Measurements from ENCODE around the gene MORF4L1.
"Not testable (repeated sequence)": the region's sequence is repeated elsewhere in the genome, so short reads cannot be mapped to it uniquely, and the experiment has no call there.

The MORF4L1 gene

GRCh38 chr15:78855746-78856145 lies 16.9 kb upstream of the MORF4L1 start:
- no peak for DNase-seq

GRCh38 chr15:78859971-78860719 lies 12.5 kb upstream of the MORF4L1 start:
- DNase-seq: peak in 45 of 56 donors; percentile 2 to 72 (median 33)

GRCh38 chr15:78865585-78865984 lies 7.1 kb upstream of the MORF4L1 start:
- not testable (repeated sequence) for DNase-seq

- not testable (repeated sequence) for DNase-seq
Measured at GRCh38 chr15:78866031-78866430, 6.7 kb upstream of the MORF4L1 start.

- DNase-seq: no peak
Measured at GRCh38 chr15:78866803-78867202, 5.9 kb upstream of the MORF4L1 start.

- DNase-seq: no peak
Measured at GRCh38 chr15:78868366-78868765, 4.3 kb upstream of the MORF4L1 start.

GRCh38 chr15:78871483-78872127 lies 1.1 kb upstream of the MORF4L1 start:
- not testable (repeated sequence) for DNase-seq

- DNase-seq: peak in 53 of 56 donors; percentile 44 to 95 (median 77)
Measured at GRCh38 chr15:78872972-78873792, 492 bp downstream of the MORF4L1 start.

- DNase-seq: peak in 1 of 56 donors; percentile 29
Measured at GRCh38 chr15:78873793-78874765, 1.4 kb downstream of the MORF4L1 start.

- no peak for DNase-seq
Measured at GRCh38 chr15:78875107-78875914, 2.6 kb downstream of the MORF4L1 start.

- not testable (repeated sequence) for DNase-seq
Measured at GRCh38 chr15:78876954-78877353, 4.3 kb downstream of the MORF4L1 start.

GRCh38 chr15:78878356-78878755 lies 5.7 kb downstream of the MORF4L1 start:
- no peak for DNase-seq

GRCh38 chr15:78879517-78880241 lies 7.0 kb downstream of the MORF4L1 start:
- no peak for DNase-seq

- DNase-seq: no peak
Measured at GRCh38 chr15:78880242-78880533, 7.5 kb downstream of the MORF4L1 start.

- DNase-seq: no peak
Measured at GRCh38 chr15:78880813-78881212, 8.1 kb downstream of the MORF4L1 start.

GRCh38 chr15:78881681-78882080 lies 9.0 kb downstream of the MORF4L1 start:
- no peak for DNase-seq

GRCh38 chr15:78889000-78889399 lies 16.3 kb downstream of the MORF4L1 start:
- DNase-seq: no peak

- no peak for DNase-seq
Measured at GRCh38 chr15:78893538-78893937, 20.8 kb downstream of the MORF4L1 start.

GRCh38 chr15:78895471-78895870 lies 22.8 kb downstream of the MORF4L1 start:
- no peak for DNase-seq
